GM23338 (cell line): Measurements from ENCODE around the gene REL. TPM values are rescaled to one million over a fixed set of nuclear protein-coding genes. Genes with fewer than 3 reads are reported as not detected.

Source experiments
- ATAC-seq: fragments of 200-7000 bp; cut with Tn5 transposase; 3 replicates; pipeline ENCODE4 v1.9.1; 2020
- DNase-seq: peaks from one replicate; pipeline ENCODE4 v3.0.0-alpha.2; 2015; ENCODE audit warnings: low spot score
- H2AFZ ChIP-seq: fragments of 200-600 bp; sonication (generic); 2 replicates; pipeline ENCODE4 v1.8.0; 2016; ENCODE audit warnings: antibody characterized with exemption, mild to moderate bottlenecking, moderate library complexity
- H3F3A ChIP-seq: fragments of 200-600 bp; sonication (generic); replicated peaks from 2 replicates; pipeline ENCODE4 v1.8.0; 2017; ENCODE audit warnings: antibody characterized with exemption, mixed run types, low read depth
- H3K27ac ChIP-seq: fragments of 200-600 bp; sonication (generic); 2 replicates; pipeline ENCODE4 v1.6.1; 2016; ENCODE audit warnings: low read depth
- H3K27me3 ChIP-seq: fragments of 200-600 bp; sonication (generic); 2 replicates; pipeline ENCODE4 v1.8.0; 2016; ENCODE audit warnings: mild to moderate bottlenecking, mixed run types, moderate library complexity; ENCODE audit not compliant: insufficient read depth
- H3K36me3 ChIP-seq: fragments of 200-600 bp; sonication (generic); 2 replicates; pipeline ENCODE4 v1.8.0; 2016; ENCODE audit warnings: mild to moderate bottlenecking; ENCODE audit not compliant: insufficient read depth
- H3K4me1 ChIP-seq: fragments of 200-600 bp; sonication (generic); 2 replicates; pipeline ENCODE4 v1.8.0; 2016; ENCODE audit warnings: mild to moderate bottlenecking, moderate library complexity; ENCODE audit not compliant: insufficient read depth
- H3K4me2 ChIP-seq: fragments of 200-600 bp; sonication (generic); 2 replicates; pipeline ENCODE4 v1.7.1; 2017; ENCODE audit warnings: mixed run types
- H3K4me3 ChIP-seq: fragments of 200-600 bp; sonication (generic); 2 replicates; pipeline ENCODE4 v1.6.1; 2016; ENCODE audit warnings: mixed run types
- H3K79me2 ChIP-seq: fragments of 200-600 bp; sonication (generic); replicated peaks from 2 replicates; pipeline ENCODE4 v1.8.0; 2017; ENCODE audit warnings: mild to moderate bottlenecking; ENCODE audit not compliant: insufficient read depth
- H3K9me2 ChIP-seq: fragments of 200-600 bp; sonication (generic); 2 replicates; pipeline ENCODE4 v1.8.0; 2017; ENCODE audit not compliant: insufficient read depth
- H4K20me1 ChIP-seq: fragments of 200-600 bp; sonication (generic); replicated peaks from 2 replicates; pipeline ENCODE4 v1.8.0; 2017; ENCODE audit warnings: mild to moderate bottlenecking; ENCODE audit not compliant: insufficient read depth
- H3K27ac Mint-ChIP-seq: 2 replicates; pipeline ENCODE4 v1.8.0; 2020; ENCODE audit warnings: inconsistent platforms, mild to moderate bottlenecking, moderate library complexity, mixed read lengths
- H3K27me3 Mint-ChIP-seq: 3 replicates; pipeline ENCODE4 v1.8.0; 2022; ENCODE audit warnings: low read depth, mild to moderate bottlenecking, moderate library complexity, mixed read lengths, inconsistent platforms; ENCODE audit not compliant: insufficient read depth, poor library complexity
- H3K36me3 Mint-ChIP-seq: 3 replicates; pipeline ENCODE4 v1.8.0; 2021; ENCODE audit warnings: low read depth, mild to moderate bottlenecking, inconsistent platforms, moderate library complexity, mixed read lengths
- H3K4me1 Mint-ChIP-seq: 3 replicates; pipeline ENCODE4 v1.8.0; 2020; ENCODE audit warnings: mild to moderate bottlenecking, inconsistent platforms, mixed read lengths
- H3K4me3 Mint-ChIP-seq: 3 replicates; pipeline ENCODE4 v1.8.0; 2021; ENCODE audit warnings: moderate library complexity, mild to moderate bottlenecking, inconsistent platforms, mixed read lengths
- H3K9me3 Mint-ChIP-seq: 3 replicates; pipeline ENCODE4 v1.8.0; 2020; ENCODE audit warnings: moderate library complexity, mild to moderate bottlenecking, inconsistent platforms, mixed read lengths
- EZH2phosphoT487 ChIP-seq: fragments of 200-600 bp; sonication (generic); IDR thresholded peaks from one replicate; pipeline ENCODE4 v1.8.1; 2018; ENCODE audit warnings: antibody characterized with exemption; ENCODE audit not compliant: unreplicated experiment
- JUNB ChIP-seq: IDR thresholded peaks from one replicate; pipeline ENCODE4 v1.6.1; 2016; ENCODE audit warnings: antibody characterized with exemption; ENCODE audit not compliant: unreplicated experiment
- POLR2AphosphoS5 ChIP-seq: IDR thresholded peaks from 2 replicates; pipeline ENCODE4 v1.6.1; 2016; ENCODE audit warnings: antibody characterized with exemption, low read depth
- STAT1 ChIP-seq: IDR thresholded peaks from one replicate; pipeline ENCODE4 v1.6.1; 2016; ENCODE audit warnings: antibody characterized with exemption; ENCODE audit not compliant: unreplicated experiment
- ZNF462 ChIP-seq: fragments of 250-450 bp; sonication (Bioruptor Pico); IDR thresholded peaks from 2 replicates; pipeline ENCODE4 v1.5.0; 2020; ENCODE audit warnings: mild to moderate bottlenecking, moderate library complexity
- polyA plus RNA-seq: library from polyadenylated mRNA; unstranded; fragments of >200 nt; fragmentation: Nextera tagmentation; extraction: Ambion mirVana; gene quantifications from 2 replicates; pipeline ENCODE4 v1.2.1, GENCODE V29; 2016
- total RNA-seq: library from RNA; depleted of rRNA; stranded (reverse); fragments of >200 nt; shearing (Covaris generic); gene quantifications from 2 replicates; pipeline ENCODE4 v1.2.3, GENCODE V29; 2014

The REL gene
- total and polyA plus RNA-seq, 2 experiments from 2014 or later: 4.1 to 8.0 TPM

- Mint-ChIP-seq H3K27me3 (peaks cover 4% of the 10 kb centered on the region), H3K27ac (no peak overlapping the region), H3K4me3 (no peak overlapping the region), H3K4me1 (no peaks in the 10 kb centered on the region), H3K36me3 (no peaks in the 10 kb centered on the region; the same call in 2 of the 3 replicates), H3K9me3 (no peaks in the 10 kb centered on the region)
- Histone ChIP-seq H2AFZ (no peak overlapping the region), H3K36me3 (no peaks in the 10 kb centered on the region), H3K27me3 (no peaks in the 10 kb centered on the region), H3K27ac (no peak overlapping the region), H3F3A (no peaks in the 10 kb centered on the region), H3K4me3 (no peak overlapping the region), H3K79me2 (no peaks in the 10 kb centered on the region), H3K4me2 (no peak overlapping the region), H4K20me1 (0 out of 2 replicates have a peak, but pooled peaks cover 3% of the 10 kb centered on the region), H3K4me1 (no peaks in the 10 kb centered on the region), H3K9me2 (no peaks in the 10 kb centered on the region)
- no peak for ATAC-seq
- no peak for DNase-seq
- TF ChIP-seq ZNF462 (CRISPR knock-in tag): no peak
- no peak for TF ChIP-seq STAT1
- TF ChIP-seq JUNB: no peak
- no peak for TF ChIP-seq POLR2AphosphoS5
These were observed 52.9 kb downstream of the REL start for GRCh38 chr2:60934165-60934722.

- no peaks in the 10 kb centered on the region for H3K4me1 Mint-ChIP-seq
- TF ChIP-seq EZH2phosphoT487 (no peak), JUNB (no peak)
These were observed 55.4 kb downstream of the REL start for GRCh38 chr2:60936757-60937156.

More at GRCh38 chr2:60936757-60937156, 55.4 kb downstream of the REL start:
- H3K4me3 Mint-ChIP-seq: no peak overlapping the region
- ATAC-seq (no peak), DNase-seq (no peak)
- 0 out of 2 replicates have a peak, but pooled peaks cover 3% of the 10 kb centered on the region for H4K20me1 ChIP-seq
- no peaks in the 10 kb centered on the region for H3F3A ChIP-seq
- no peaks in the 10 kb centered on the region for H3K9me3 Mint-ChIP-seq
- no peak overlapping the region for H3K4me3 ChIP-seq
- H3K9me2 ChIP-seq: no peaks in the 10 kb centered on the region
- H3K36me3 ChIP-seq: no peaks in the 10 kb centered on the region
- no peak overlapping the region for H3K27ac ChIP-seq
- no peak overlapping the region for H3K4me2 ChIP-seq
- no peak overlapping the region for H3K27ac Mint-ChIP-seq
- H3K27me3 ChIP-seq: no peaks in the 10 kb centered on the region
- no peak overlapping the region for H2AFZ ChIP-seq
- H3K79me2 ChIP-seq: no peaks in the 10 kb centered on the region
- H3K36me3 Mint-ChIP-seq: no peaks in the 10 kb centered on the region; the same call in 2 of the 3 replicates
- H3K27me3 Mint-ChIP-seq: peaks cover 4% of the 10 kb centered on the region
- no peaks in the 10 kb centered on the region for H3K4me1 ChIP-seq
